Measurements from ENCODE around the gene PIK3R2.
"Not testable (repeated sequence)": the region's sequence is repeated elsewhere in the genome, so short reads cannot be mapped to it uniquely, and the experiment has no call there.

The PIK3R2 gene

GRCh38 chr19:18152817-18153555 is at the start of gene PIK3R2:
Gene PIK3R2 (plus strand): TSS chr19:18153163. CDS start chr19:18155880, 2,717 bp downstream.
- peak; percentile 86 for DNase-seq

GRCh38 chr19:18104793-18105131 is 48.2 kb upstream of the PIK3R2 start:
- DNase-seq, result no peak

- not testable (repeated sequence) for DNase-seq
Measured at GRCh38 chr19:18105259-18105658, 47.7 kb upstream of the PIK3R2 start.

- no peak for DNase-seq
Measured at GRCh38 chr19:18107235-18107634, 45.7 kb upstream of the PIK3R2 start.

GRCh38 chr19:18108897-18109296 is 44.1 kb upstream of the PIK3R2 start:
- DNase-seq, result no peak

GRCh38 chr19:18109341-18109732 is 43.6 kb upstream of the PIK3R2 start:
- DNase-seq, result no peak

GRCh38 chr19:18109733-18110608 is 43.0 kb upstream of the PIK3R2 start:
- no peak for DNase-seq

GRCh38 chr19:18110609-18111232 is 42.2 kb upstream of the PIK3R2 start:
- no peak for DNase-seq

- DNase-seq, result peak; percentile 22
Measured at GRCh38 chr19:18112989-18113478, 39.9 kb upstream of the PIK3R2 start.

- no peak for DNase-seq
Measured at GRCh38 chr19:18113827-18114226, 39.1 kb upstream of the PIK3R2 start.

- DNase-seq, result no peak
Measured at GRCh38 chr19:18114483-18114882, 38.5 kb upstream of the PIK3R2 start.

GRCh38 chr19:18117364-18117691 is 35.6 kb upstream of the PIK3R2 start:
- DNase-seq, result no peak

GRCh38 chr19:18117692-18118378 is 35.1 kb upstream of the PIK3R2 start:
- DNase-seq, result peak; percentile 32

GRCh38 chr19:18118420-18119012 is 34.4 kb upstream of the PIK3R2 start:
- no peak for DNase-seq

- no peak for DNase-seq
Measured at GRCh38 chr19:18119013-18119716, 33.8 kb upstream of the PIK3R2 start.

- DNase-seq, result no peak
Measured at GRCh38 chr19:18119717-18120105, 33.3 kb upstream of the PIK3R2 start.

- no peak for DNase-seq
Measured at GRCh38 chr19:18120127-18120526, 32.8 kb upstream of the PIK3R2 start.

- DNase-seq, result no peak
Measured at GRCh38 chr19:18121166-18121565, 31.8 kb upstream of the PIK3R2 start.

- no peak for DNase-seq
Measured at GRCh38 chr19:18122424-18122823, 30.5 kb upstream of the PIK3R2 start.

GRCh38 chr19:18122860-18123795 is 29.8 kb upstream of the PIK3R2 start:
- no peak for DNase-seq

- no peak for DNase-seq
Measured at GRCh38 chr19:18123819-18124218, 29.1 kb upstream of the PIK3R2 start.

All from NCI-H1417 treated with DMSO at 0.1 percent for 48 hours (cell line).